IMR-90 (cell line): ENCODE data around the gene FBP1. TPM values are rescaled to one million over a fixed set of nuclear protein-coding genes. Genes with fewer than 3 reads are reported as not detected.
"Not testable (repeated sequence)": the region's sequence is repeated elsewhere in the genome, so short reads cannot be mapped to it uniquely, and the experiment has no call there.

Experiments used
- ATAC-seq: fragments of 200-7000 bp; cut with Tn5 transposase; 2 replicates; pipeline ENCODE4 v1.9.1; 2020; ENCODE audit warnings: low read depth, mild to moderate bottlenecking, moderate library complexity
- BruUV-seq: library from RNA; stranded (reverse); fragments of 400-500 nt; replicated peaks from 2 replicates; lab custom pipeline; 2021; lab: Mats Ljungman, UMichigan
- CTCF ChIA-PET: fragments of 300-600 bp; formaldehyde crosslinking; extraction: SDS; loops from one replicate; lab custom pipeline; 2021; ENCODE audit warnings: antibody characterized with exemption; lab: Yijun Ruan, JAX
- POLR2A ChIA-PET: fragments of 300-600 bp; sonication (Branson Sonifier 250); formaldehyde crosslinking; loops from one replicate; lab custom pipeline; 2022; ENCODE audit warnings: antibody characterized with exemption; ENCODE audit not compliant: unreplicated experiment; lab: Charles Lee
- DNase-seq: peaks from one replicate; pipeline ENCODE4 v3.0.0; 2013
- H2AFZ ChIP-seq: replicated peaks from 2 replicates; pipeline ENCODE3; 2013; ENCODE audit warnings: low read length, mild to moderate bottlenecking; ENCODE audit not compliant: poor library complexity
- H2AK5ac ChIP-seq: 2 replicates; pipeline ENCODE4 v1.6.1; 2013; ENCODE audit warnings: low read depth, low read length, inconsistent platforms
- H2AK9ac ChIP-seq: replicated peaks from 2 replicates; pipeline ENCODE3; 2013; ENCODE audit warnings: mild to moderate bottlenecking, low read depth, low read length, moderate library complexity; ENCODE audit not compliant: poor library complexity
- H2BK120ac ChIP-seq: 2 replicates; pipeline ENCODE4 v1.6.1; 2013; ENCODE audit warnings: low read depth, low read length, inconsistent platforms
- H2BK15ac ChIP-seq: 3 replicates; pipeline ENCODE4 v1.6.1; 2013; ENCODE audit warnings: low read depth, low read length, inconsistent platforms
- H2BK20ac ChIP-seq: 2 replicates; pipeline ENCODE4 v1.6.1; 2013; ENCODE audit warnings: low read depth, mild to moderate bottlenecking, inconsistent platforms, low read length, moderate library complexity
- H2BK5ac ChIP-seq: 2 replicates; pipeline ENCODE4 v1.6.1; 2013; ENCODE audit warnings: mild to moderate bottlenecking, low read depth, low read length, inconsistent platforms; ENCODE audit not compliant: poor library complexity, severe bottlenecking
- H3K14ac ChIP-seq: replicated peaks from 2 replicates; pipeline ENCODE4 v1.6.1; 2013; ENCODE audit warnings: low read depth, low read length, inconsistent platforms
- H3K18ac ChIP-seq: 2 replicates; pipeline ENCODE4 v1.6.1; 2013; ENCODE audit warnings: low read depth, low read length, control low read depth
- H3K23ac ChIP-seq: 2 replicates; pipeline ENCODE4 v1.6.1; 2013; ENCODE audit warnings: low read depth, low read length, inconsistent platforms
- H3K27ac ChIP-seq: 2 replicates; pipeline ENCODE4 v1.5.1; 2013; ENCODE audit warnings: mild to moderate bottlenecking, control low read depth, low read length; ENCODE audit not compliant: insufficient read depth
- H3K27me3 ChIP-seq: 2 replicates; pipeline ENCODE4 v1.6.1; 2013; ENCODE audit warnings: low read length; ENCODE audit not compliant: control insufficient read depth, insufficient read depth
- H3K36me3 ChIP-seq: 2 replicates; pipeline ENCODE4 v1.6.1; 2013; ENCODE audit warnings: low read length, mixed read lengths; ENCODE audit not compliant: control insufficient read depth, insufficient read depth
- H3K4ac ChIP-seq: 2 replicates; pipeline ENCODE4 v1.6.1; 2013; ENCODE audit warnings: low read depth, low read length, inconsistent platforms
- H3K4me1 ChIP-seq: 2 replicates; pipeline ENCODE4 v1.6.1; 2013; ENCODE audit warnings: low read length, mixed read lengths; ENCODE audit not compliant: control insufficient read depth, insufficient read depth
- H3K4me2 ChIP-seq: 2 replicates; pipeline ENCODE4 v1.6.1; 2013; ENCODE audit warnings: low read depth, mild to moderate bottlenecking, control low read depth, low read length, moderate library complexity
- H3K4me3 ChIP-seq: 2 replicates; pipeline ENCODE4 v1.5.1; 2013; ENCODE audit warnings: low read depth, mild to moderate bottlenecking, control low read depth, low read length, moderate library complexity; ENCODE audit not compliant: insufficient read depth
- H3K56ac ChIP-seq: 2 replicates; pipeline ENCODE4 v1.6.1; 2013; ENCODE audit warnings: low read length, inconsistent platforms; ENCODE audit not compliant: insufficient read depth; ENCODE audit errors: extremely low read depth
- H3K79me1 ChIP-seq, 2 experiments: 2 replicates each; pipeline ENCODE4 v1.6.1; 2013; ENCODE audit warnings: low read length in 2 of 2, inconsistent platforms in 1 of 2, low read depth in 1 of 2
- H3K9ac ChIP-seq: 2 replicates; pipeline ENCODE4 v1.6.1; 2013; ENCODE audit warnings: low read depth, low read length, control low read depth
- H3K9me1 ChIP-seq: 2 replicates; pipeline ENCODE4 v1.6.1; 2013; ENCODE audit warnings: low read length, inconsistent platforms; ENCODE audit not compliant: insufficient read depth
- H3K9me3 ChIP-seq: 2 replicates; pipeline ENCODE4 v1.6.1; 2013; ENCODE audit warnings: low read length; ENCODE audit not compliant: control insufficient read depth, insufficient read depth
- H4K20me1 ChIP-seq: 2 replicates; pipeline ENCODE4 v1.6.1; 2013; ENCODE audit warnings: low read length, inconsistent platforms; ENCODE audit not compliant: insufficient read depth
- H4K5ac ChIP-seq: 2 replicates; pipeline ENCODE4 v1.6.1; 2013; ENCODE audit warnings: mild to moderate bottlenecking, low read depth, low read length, control low read depth
- H4K8ac ChIP-seq, 2 experiments: 2 replicates each; pipeline ENCODE4 v1.6.1; 2013; ENCODE audit warnings: low read depth in 2 of 2, low read length in 2 of 2, control low read depth in 1 of 2, inconsistent platforms in 1 of 2
- H4K91ac ChIP-seq: 2 replicates; pipeline ENCODE4 v1.6.1; 2013; ENCODE audit warnings: low read depth, low read length, inconsistent platforms; ENCODE audit not compliant: insufficient read depth
- WGBS, 2 experiments: methylation state at CpG; one replicate each; pipeline versions ENCODE4 v1.1.5 to v1.1.7; 2013; ENCODE audit warnings: missing lambda C conversion rate in 2 of 2; ENCODE audit not compliant: insufficient read length in 1 of 2; ENCODE audit errors: extremely low coverage in 2 of 2; 5-methylcytosine and 5-hydroxymethylcytosine counted together
- dilution Hi-C: fragments of 300-500 bp; cut with HindIII; formaldehyde crosslinking; loops from one replicate; pipeline ENCODE4 v1.14.3; 2018; ENCODE audit warnings: low sequenced_read_pairs; ENCODE audit not compliant: unreplicated experiment
- in situ Hi-C: fragments of 300-500 bp; cut with MboI; formaldehyde crosslinking; loops from 3 replicates; pipeline ENCODE4 v1.14.3; 2019; ENCODE audit warnings: low sequenced_read_pairs, inconsistent platforms, mixed read lengths
- intact Hi-C: fragments of 100-400 bp; cut with micrococcal nuclease; formaldehyde crosslinking; loops from 2 replicates; pipeline ENCODE4 v1.10.0; 2022
- polyA plus RNA-seq, 3 experiments: library from polyadenylated mRNA; depleted of rRNA; stranded (reverse); fragments of >200 nt; gene quantifications; 2 replicates each; pipeline ENCODE4 v1.2.3, GENCODE V29; 2012; ENCODE audit warnings: low replicate concordance in 1 of 3
- total RNA-seq: library from RNA; depleted of rRNA; stranded (reverse); fragments of >200 nt; gene quantifications from 2 replicates; pipeline ENCODE4 v1.2.3, GENCODE V29; 2012

FBP1 gene
- total and polyA plus RNA-seq, 2 of the 4 experiments (the other 2 are of a cell fraction), result not detected

DNA sequence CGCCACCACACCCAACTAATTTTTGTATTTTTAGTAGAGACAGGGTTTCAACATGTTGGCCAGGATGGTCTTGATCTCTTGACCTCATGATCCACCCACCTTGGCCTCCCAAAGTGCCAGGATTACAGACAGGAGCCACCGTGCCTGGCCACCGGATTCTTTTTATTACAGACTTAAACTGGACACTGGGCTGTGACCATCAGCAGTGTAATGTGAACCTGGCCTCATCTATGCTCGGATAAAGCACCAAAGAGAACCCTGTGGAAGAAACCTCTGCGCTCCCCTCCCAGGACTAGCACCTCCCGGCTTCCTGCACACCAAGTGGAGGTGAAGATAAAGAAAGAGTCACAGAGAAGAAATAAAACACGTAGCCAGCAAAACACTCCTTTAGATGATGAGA, 46.6 kb downstream of the FBP1 start:
- H3K9ac ChIP-seq, H3K27ac ChIP-seq, H3K18ac ChIP-seq, H2AK5ac ChIP-seq, ATAC-seq, H2AK9ac ChIP-seq, H2AFZ ChIP-seq, POLR2A ChIA-PET, H3K9me3 ChIP-seq, BruUV-seq, H3K9me1 ChIP-seq, H4K91ac ChIP-seq, H3K4me3 ChIP-seq, H3K79me1 ChIP-seq, dilution Hi-C loops, CTCF ChIA-PET, DNase-seq, in situ Hi-C loops, H3K36me3 ChIP-seq, H3K56ac ChIP-seq, H3K14ac ChIP-seq, H2BK20ac ChIP-seq, intact Hi-C loops, H2BK120ac ChIP-seq, H3K4me1 ChIP-seq, H4K20me1 ChIP-seq, H3K4ac ChIP-seq, H3K23ac ChIP-seq, H2BK15ac ChIP-seq, H3K4me2 ChIP-seq, H4K8ac ChIP-seq, H2BK5ac ChIP-seq, H4K5ac ChIP-seq: not testable (repeated sequence)
- no CpG with 5 or more reads among the region's 7 CpGs for WGBS, 2 experiments
- peaks cover 11% of the 10 kb centered on the region; the same call in 1 of the 2 replicates for H3K27me3 ChIP-seq
